Measurements from ENCODE around the gene BAG3.

The BAG3 gene

GRCh38 chr10:119667562-119668328, 16.6 kb downstream of the BAG3 start:
- no peak for DNase-seq

GRCh38 chr10:119668461-119668860, 17.3 kb downstream of the BAG3 start:
- no peak for DNase-seq

- no peak for DNase-seq
These were observed 18.2 kb downstream of the BAG3 start for GRCh38 chr10:119669331-119669730.

GRCh38 chr10:119669975-119670640, 18.9 kb downstream of the BAG3 start:
- peak; percentile 21 for DNase-seq

GRCh38 chr10:119670717-119671116, 19.5 kb downstream of the BAG3 start:
- DNase-seq, result no peak

GRCh38 chr10:119671381-119671780, 20.2 kb downstream of the BAG3 start:
- no peak for DNase-seq

- no peak for DNase-seq
These were observed 21.1 kb downstream of the BAG3 start for GRCh38 chr10:119672291-119672690.

GRCh38 chr10:119673271-119673670, 22.1 kb downstream of the BAG3 start:
- DNase-seq, result no peak

GRCh38 chr10:119675483-119676170, 24.4 kb downstream of the BAG3 start:
- DNase-seq, result no peak

GRCh38 chr10:119677126-119677525, 25.9 kb downstream of the BAG3 start:
- DNase-seq, result no peak

GRCh38 chr10:119677904-119678755, 26.9 kb downstream of the BAG3 start:
- no peak for DNase-seq

GRCh38 chr10:119679480-119679829, 28.3 kb downstream of the BAG3 start:
- DNase-seq, result no peak

- DNase-seq, result no peak
These were observed 28.9 kb downstream of the BAG3 start for GRCh38 chr10:119680050-119680449.

- no peak for DNase-seq
These were observed 29.5 kb downstream of the BAG3 start for GRCh38 chr10:119680650-119681081.

GRCh38 chr10:119686465-119687191, 35.4 kb downstream of the BAG3 start:
- DNase-seq, result peak; percentile 42

- no peak for DNase-seq
These were observed 36.2 kb downstream of the BAG3 start for GRCh38 chr10:119687192-119688032.

- no peak for DNase-seq
These were observed 36.9 kb downstream of the BAG3 start for GRCh38 chr10:119688033-119688508.

- no peak for DNase-seq
These were observed 37.9 kb downstream of the BAG3 start for GRCh38 chr10:119689016-119689580.

GRCh38 chr10:119691726-119692125, 40.5 kb downstream of the BAG3 start:
- DNase-seq, result no peak

GRCh38 chr10:119693262-119693957, 42.2 kb downstream of the BAG3 start:
- no peak for DNase-seq
